Activated T-helper 2 cell treated with anti-CD3 and anti-CD28 coated beads, Interferon-gamma antibody, Interleukin-2, Interleukin-4, amounts not matched to agents 10 μg/mL and 5 μg/mL and 100 μg/mL, durations not matched to agents 14 hours and 24 hours and 36 hours (primary cell): ENCODE measurements around the gene FAM174B. TPM values are rescaled to one million over a fixed set of nuclear protein-coding genes. Genes with fewer than 3 reads are reported as not detected.

ENCODE experiments used
- DNase-seq: peaks from one replicate; pipeline ENCODE4 v3.0.0; 2021; ENCODE audit warnings: low spot score
- H3K27ac Mint-ChIP-seq: one replicate; pipeline ENCODE4 v1.8.0; 2021; ENCODE audit warnings: mixed read lengths
- H3K27me3 Mint-ChIP-seq: one replicate; pipeline ENCODE4 v1.8.0; 2021; ENCODE audit warnings: low read depth, mixed read lengths
- H3K36me3 Mint-ChIP-seq: one replicate; pipeline ENCODE4 v1.8.0; 2021; ENCODE audit warnings: low read depth, mixed read lengths
- H3K4me1 Mint-ChIP-seq: one replicate; pipeline ENCODE4 v1.8.0; 2021; ENCODE audit warnings: low read depth, mixed read lengths
- H3K4me3 Mint-ChIP-seq: one replicate; pipeline ENCODE4 v1.8.0; 2021; ENCODE audit warnings: low read depth, mild to moderate bottlenecking, moderate library complexity, mixed read lengths
- H3K9me3 Mint-ChIP-seq: one replicate; pipeline ENCODE4 v1.8.0; 2021; ENCODE audit warnings: mixed read lengths
- intact Hi-C: fragments of 100-400 bp; cut with micrococcal nuclease; formaldehyde crosslinking; loops from one replicate; pipeline ENCODE4 v1.15.1; 2023
- total RNA-seq: library from RNA; stranded (reverse); gene quantifications from 2 replicates; pipeline ENCODE4 v1.2.3, GENCODE V29; 2022

The FAM174B gene
- total RNA-seq, 1 donor from 2014 or later, result 3.7 TPM

GRCh38 chr15:92606126-92606835 lies 49.3 kb downstream of the FAM174B start:
- Mint-ChIP-seq H3K36me3 (no peaks in the 10 kb centered on the region), H3K4me1 (no peaks in the 10 kb centered on the region), H3K4me3 (no peak overlapping the region), H3K27me3 (peaks cover 5% of the 10 kb centered on the region), H3K27ac (no peak overlapping the region), H3K9me3 (no peaks in the 10 kb centered on the region)
- intact Hi-C loops, result no loop called here
- DNase-seq, result no peak

DNA sequence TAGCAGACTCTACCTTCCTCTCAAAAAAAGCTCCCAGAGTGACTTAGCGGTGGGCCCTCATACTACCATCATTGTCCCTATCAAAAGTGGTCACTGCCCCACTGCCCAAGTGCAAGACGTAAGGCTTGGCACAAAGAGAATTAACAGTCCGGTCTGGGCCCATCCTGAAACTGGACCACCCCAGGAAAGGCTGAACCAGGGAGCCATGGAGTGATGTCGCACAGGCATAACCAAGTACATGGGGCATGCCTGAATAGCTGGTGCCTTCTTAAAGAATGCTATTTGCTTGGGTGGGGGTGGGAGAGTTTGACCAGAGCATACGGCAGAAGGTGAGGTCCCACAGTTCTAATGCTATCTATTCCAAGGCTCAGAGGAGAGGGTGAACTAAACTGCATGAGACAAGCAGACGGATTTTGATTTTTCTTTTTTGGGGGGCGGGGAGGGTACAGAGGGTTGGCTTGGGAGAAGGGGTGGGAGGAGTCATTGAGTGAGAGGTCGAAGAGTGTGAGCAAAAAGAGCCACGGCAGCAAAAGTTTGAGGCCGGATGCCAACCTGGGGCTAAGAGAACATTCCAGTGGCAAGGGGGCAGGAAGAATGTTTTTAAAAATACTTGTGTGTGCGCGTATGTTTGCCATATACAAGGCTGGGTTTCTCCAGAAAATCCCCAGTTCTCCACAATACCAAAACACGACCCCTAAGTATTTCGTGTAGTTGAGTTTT lies 50.2 kb downstream of the FAM174B start:
- no peak for DNase-seq
- intact Hi-C loops, result no loop called here
- Mint-ChIP-seq H3K36me3 (no peaks in the 10 kb centered on the region), H3K27me3 (peaks cover 5% of the 10 kb centered on the region), H3K4me1 (peaks cover 6% of the 10 kb centered on the region), H3K27ac (no peak overlapping the region), H3K9me3 (no peaks in the 10 kb centered on the region), H3K4me3 (no peak overlapping the region)

GRCh38 chr15:92603743-92604470 lies 51.7 kb downstream of the FAM174B start:
- intact Hi-C loops, result no loop called here
- Mint-ChIP-seq H3K27me3 (peaks cover 10% of the 10 kb centered on the region), H3K27ac (no peak overlapping the region), H3K4me3 (no peak overlapping the region), H3K36me3 (no peaks in the 10 kb centered on the region), H3K4me1 (peaks cover 17% of the 10 kb centered on the region), H3K9me3 (no peaks in the 10 kb centered on the region)
- no peak for DNase-seq

GRCh38 chr15:92603278-92603677 lies 52.3 kb downstream of the FAM174B start:
- H3K36me3 Mint-ChIP-seq, result no peaks in the 10 kb centered on the region
- no peak for DNase-seq

GRCh38 chr15:92602267-92602593 lies 53.3 kb downstream of the FAM174B start:
- H3K9me3 Mint-ChIP-seq, result no peaks in the 10 kb centered on the region
- no peak overlapping the region for H3K4me3 Mint-ChIP-seq
- intact Hi-C loops, result no loop called here
- H3K36me3 Mint-ChIP-seq, result no peaks in the 10 kb centered on the region
- H3K4me1 Mint-ChIP-seq, result peaks cover 17% of the 10 kb centered on the region
- H3K27ac Mint-ChIP-seq, result no peak overlapping the region
- DNase-seq, result no peak
- peaks cover 10% of the 10 kb centered on the region for H3K27me3 Mint-ChIP-seq

More at GRCh38 chr15:92603278-92603677, 52.3 kb downstream of the FAM174B start:
- Mint-ChIP-seq H3K4me3 (no peak overlapping the region), H3K27me3 (peaks cover 10% of the 10 kb centered on the region), H3K4me1 (peaks cover 17% of the 10 kb centered on the region), H3K27ac (no peak overlapping the region), H3K9me3 (no peaks in the 10 kb centered on the region)
- intact Hi-C loops, result no loop called here

DNA sequence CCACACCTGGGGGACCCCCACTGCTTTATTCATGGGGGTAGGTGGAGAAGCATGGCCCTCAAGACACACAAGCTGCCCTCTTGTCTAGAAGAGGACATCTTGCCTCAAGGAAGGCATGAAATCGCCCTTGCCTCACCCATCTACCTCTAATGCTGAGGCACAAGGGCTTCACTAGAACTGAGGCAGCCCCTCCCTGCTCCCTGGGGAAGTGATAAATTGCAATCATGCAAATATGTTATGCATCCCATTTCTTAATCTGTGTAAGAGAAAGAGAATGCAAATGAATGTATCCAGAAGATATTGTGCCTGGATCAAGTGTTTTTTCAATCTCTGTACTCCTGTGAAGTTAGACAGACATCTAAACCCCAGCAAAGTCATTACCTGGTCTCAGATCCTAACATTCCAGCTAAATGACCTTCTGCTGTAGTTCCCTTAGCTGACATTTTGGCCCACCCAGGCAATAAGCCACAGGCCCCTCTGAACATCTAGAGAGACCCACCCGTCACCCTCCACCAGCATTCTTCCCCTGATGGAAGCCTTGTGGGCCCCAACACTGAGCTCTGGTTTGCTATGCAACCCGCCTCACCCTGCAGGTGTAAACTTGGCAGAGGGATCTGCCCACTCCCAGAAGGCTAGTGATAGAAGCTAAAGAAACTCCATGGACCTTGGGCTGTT lies 53.8 kb downstream of the FAM174B start:
- no peak for DNase-seq
- Mint-ChIP-seq H3K27me3 (peaks cover 10% of the 10 kb centered on the region), H3K36me3 (no peaks in the 10 kb centered on the region), H3K4me3 (no peak overlapping the region), H3K9me3 (no peaks in the 10 kb centered on the region), H3K27ac (no peak overlapping the region), H3K4me1 (peaks cover 17% of the 10 kb centered on the region)
- intact Hi-C loops, result no loop called here

GRCh38 chr15:92600856-92601255 lies 54.7 kb downstream of the FAM174B start:
- H3K4me3 Mint-ChIP-seq, result no peak overlapping the region
- peaks cover 17% of the 10 kb centered on the region for H3K4me1 Mint-ChIP-seq
- intact Hi-C loops, result no loop called here
- H3K27me3 Mint-ChIP-seq, result peaks cover 12% of the 10 kb centered on the region
- no peak overlapping the region for H3K27ac Mint-ChIP-seq
- H3K36me3 Mint-ChIP-seq, result no peaks in the 10 kb centered on the region
- no peak for DNase-seq
- no peaks in the 10 kb centered on the region for H3K9me3 Mint-ChIP-seq

- peaks cover 18% of the 10 kb centered on the region for H3K27me3 Mint-ChIP-seq
- H3K36me3 Mint-ChIP-seq, result no peaks in the 10 kb centered on the region
- H3K4me3 Mint-ChIP-seq, result no peak overlapping the region
- DNase-seq, result no peak
- no peak overlapping the region for H3K27ac Mint-ChIP-seq
- intact Hi-C loops, result no loop called here
- no peaks in the 10 kb centered on the region for H3K9me3 Mint-ChIP-seq
- H3K4me1 Mint-ChIP-seq, result peaks cover 17% of the 10 kb centered on the region
These were observed 56.1 kb downstream of the FAM174B start for GRCh38 chr15:92599394-92599970.

- H3K9me3 Mint-ChIP-seq, result no peaks in the 10 kb centered on the region
- DNase-seq, result no peak
- H3K4me3 Mint-ChIP-seq, result no peak overlapping the region
- no peak overlapping the region for H3K27ac Mint-ChIP-seq
- intact Hi-C loops, result no loop called here
- H3K36me3 Mint-ChIP-seq, result no peaks in the 10 kb centered on the region
- H3K27me3 Mint-ChIP-seq, result peaks cover 28% of the 10 kb centered on the region
- H3K4me1 Mint-ChIP-seq, result peaks cover 17% of the 10 kb centered on the region
These were observed 58.0 kb downstream of the FAM174B start for GRCh38 chr15:92597548-92597947.

DNA sequence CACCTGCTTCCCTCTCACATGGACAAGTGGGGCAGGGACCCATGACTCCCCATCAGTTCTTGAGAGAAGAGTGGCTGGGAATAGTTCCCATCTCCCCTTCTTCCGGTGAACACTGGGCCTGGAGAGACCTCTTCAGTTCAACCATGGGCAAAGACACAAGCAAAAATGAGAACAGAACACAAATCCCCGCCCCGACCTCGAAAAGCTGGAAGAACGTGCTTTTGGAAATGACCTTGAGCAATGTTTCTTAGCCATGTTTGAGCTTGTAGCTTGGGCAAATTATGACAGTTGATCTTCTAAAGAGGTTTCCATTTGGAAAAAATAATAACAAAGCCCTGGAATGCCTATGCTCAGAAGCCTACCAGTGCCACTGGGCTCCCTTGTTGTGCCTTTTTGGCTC lies 59.0 kb downstream of the FAM174B start:
- intact Hi-C loops, result no loop called here
- DNase-seq, result no peak
- no peaks in the 10 kb centered on the region for H3K9me3 Mint-ChIP-seq
- H3K4me3 Mint-ChIP-seq, result no peak overlapping the region
- peaks cover 17% of the 10 kb centered on the region for H3K4me1 Mint-ChIP-seq
- peaks cover 33% of the 10 kb centered on the region for H3K27me3 Mint-ChIP-seq
- no peaks in the 10 kb centered on the region for H3K36me3 Mint-ChIP-seq
- H3K27ac Mint-ChIP-seq, result no peak overlapping the region

DNA sequence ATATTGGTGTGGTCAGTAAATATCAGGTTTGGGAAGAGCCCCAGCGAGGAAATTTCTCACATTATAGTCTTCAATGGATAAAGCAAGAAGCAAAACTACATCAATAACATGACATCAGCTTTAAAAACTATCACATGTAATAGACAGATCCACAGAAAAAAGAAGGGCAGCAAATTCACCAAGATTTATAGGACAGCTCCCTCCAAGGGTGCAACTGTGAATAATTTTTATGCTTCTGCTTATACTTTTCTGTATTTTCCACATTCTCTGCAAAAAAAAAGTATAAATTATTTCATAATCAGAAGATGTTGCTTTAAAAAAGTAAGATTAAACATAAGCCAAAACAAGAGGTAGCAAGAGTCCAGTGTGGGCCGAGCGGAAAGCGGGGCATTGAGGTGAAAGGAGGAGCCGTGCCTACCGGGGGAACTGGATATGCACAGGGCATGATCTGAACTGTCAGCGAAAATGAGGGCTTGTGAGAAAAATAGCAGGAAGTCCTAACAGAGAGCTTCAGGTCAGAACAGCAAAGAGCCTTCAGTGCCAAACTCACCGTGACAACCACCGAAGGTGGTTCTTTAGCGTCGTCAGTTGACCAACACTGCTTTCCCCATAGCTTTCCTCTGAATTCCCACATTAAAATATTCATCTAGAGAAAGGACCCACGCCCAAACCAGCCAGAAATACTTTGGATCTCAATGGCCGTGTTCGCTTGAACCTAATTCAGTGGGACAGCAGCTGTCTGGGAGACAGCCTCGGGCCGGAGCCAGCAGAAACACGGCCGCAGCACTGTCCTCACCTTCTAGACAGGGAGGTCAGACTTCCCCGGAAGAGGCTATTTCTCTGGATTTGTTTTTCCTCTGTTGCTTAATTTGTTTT lies 59.8 kb downstream of the FAM174B start:
- intact Hi-C loops, result no loop called here
- H3K4me3 Mint-ChIP-seq, result no peak overlapping the region
- no peaks in the 10 kb centered on the region for H3K36me3 Mint-ChIP-seq
- H3K9me3 Mint-ChIP-seq, result no peaks in the 10 kb centered on the region
- peaks cover 32% of the 10 kb centered on the region for H3K27me3 Mint-ChIP-seq
- no peak overlapping the region for H3K27ac Mint-ChIP-seq
- no peak for DNase-seq
- peaks cover 15% of the 10 kb centered on the region for H3K4me1 Mint-ChIP-seq

GRCh38 chr15:92591275-92591674 lies 64.3 kb downstream of the FAM174B start:
- Mint-ChIP-seq H3K9me3 (no peaks in the 10 kb centered on the region), H3K36me3 (no peaks in the 10 kb centered on the region), H3K4me1 (no peaks in the 10 kb centered on the region)

More at GRCh38 chr15:92591275-92591674, 64.3 kb downstream of the FAM174B start:
- Mint-ChIP-seq H3K27ac (no peak overlapping the region), H3K27me3 (peaks cover 26% of the 10 kb centered on the region), H3K4me3 (no peak overlapping the region)
- no peak for DNase-seq
- intact Hi-C loops, result no loop called here
